CD4-positive, alpha-beta T cell treated with Interferon alpha-2 for 1 hour (primary cell): ENCODE measurements around the gene CD300A.
"Not testable (repeated sequence)": the region's sequence is repeated elsewhere in the genome, so short reads cannot be mapped to it uniquely, and the experiment has no call there.

Experiments used
- DNase-seq, 2 donors: peaks; one replicate each; pipeline ENCODE4 v3.0.0-alpha.2; 2020 to 2022

Gene CD300A

DNA sequence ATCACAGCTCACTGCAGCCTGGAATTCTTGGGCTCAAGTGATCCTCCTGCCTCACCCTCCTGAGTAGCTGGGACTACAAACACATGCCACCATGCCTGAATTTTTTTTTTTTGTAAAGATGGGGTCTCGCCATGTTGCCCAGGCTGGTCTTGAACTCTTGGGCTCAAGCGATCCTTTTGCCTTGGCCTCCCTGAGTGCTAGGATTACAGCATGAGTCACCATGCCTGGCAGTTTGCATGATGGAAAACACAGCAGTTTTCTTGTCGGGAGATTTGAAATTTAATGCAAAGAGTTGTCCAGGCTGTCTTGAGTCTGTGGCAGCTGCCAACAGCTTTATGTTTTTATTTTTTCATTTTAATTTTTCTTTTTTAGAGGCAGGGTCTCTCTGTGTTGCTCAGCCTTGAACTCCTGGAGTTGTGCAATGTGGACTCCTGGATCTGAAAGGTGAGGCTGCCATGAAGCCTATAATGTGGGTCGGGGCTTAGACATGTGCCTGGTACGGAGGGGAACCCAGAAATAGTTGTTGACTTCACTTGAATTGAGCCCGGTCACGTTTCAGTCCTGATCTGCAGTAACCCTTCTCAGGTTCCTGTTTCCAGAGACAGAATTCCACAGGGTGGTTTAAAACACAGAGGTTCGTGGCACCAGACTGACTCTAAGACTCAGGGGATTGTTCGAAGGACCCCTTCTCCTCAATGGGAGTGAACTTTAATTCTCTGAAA is 18.7 kb downstream of the CD300A start:
- DNase-seq: no peak

DNA sequence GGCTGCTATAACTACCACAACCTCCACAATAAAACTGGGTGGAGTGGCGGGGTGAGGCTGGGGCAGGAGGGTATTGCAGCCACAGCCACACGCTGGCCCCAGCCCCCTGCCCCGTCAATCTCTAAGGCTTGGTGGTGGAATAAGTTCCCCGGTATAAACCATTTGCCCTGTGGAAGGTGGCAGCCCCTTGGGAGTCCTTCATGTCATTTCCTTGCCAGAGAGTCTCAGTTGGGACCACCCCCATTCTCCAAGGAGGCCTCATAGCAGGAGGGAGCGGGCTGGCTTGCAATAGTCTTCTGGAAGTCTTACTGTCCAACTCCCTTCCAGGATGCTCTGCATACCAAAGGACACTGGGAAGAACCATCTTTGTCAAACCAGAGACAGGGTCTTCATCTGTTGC is 19.4 kb downstream of the CD300A start:
- DNase-seq: no peak

DNA sequence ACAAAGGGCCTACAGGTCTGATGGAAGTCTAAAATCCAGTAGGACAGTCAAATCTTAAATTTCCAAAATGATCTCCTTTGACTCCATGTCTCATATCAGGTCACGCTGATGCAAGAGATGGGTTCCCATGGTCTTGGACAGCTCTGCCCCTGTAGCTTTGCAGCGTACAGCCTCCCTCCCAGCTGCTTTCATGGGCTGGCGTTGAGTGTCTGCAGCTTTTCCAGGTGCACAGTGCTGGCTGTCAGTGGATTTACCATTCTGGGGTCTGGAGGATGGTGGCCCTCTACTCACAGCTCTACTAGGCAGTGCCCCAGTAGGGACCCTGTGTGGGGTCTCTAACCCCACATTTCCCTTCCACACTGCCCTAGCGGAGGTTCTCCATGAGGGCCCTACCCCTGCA is 21.8 kb downstream of the CD300A start:
- not testable (repeated sequence) for DNase-seq

DNA sequence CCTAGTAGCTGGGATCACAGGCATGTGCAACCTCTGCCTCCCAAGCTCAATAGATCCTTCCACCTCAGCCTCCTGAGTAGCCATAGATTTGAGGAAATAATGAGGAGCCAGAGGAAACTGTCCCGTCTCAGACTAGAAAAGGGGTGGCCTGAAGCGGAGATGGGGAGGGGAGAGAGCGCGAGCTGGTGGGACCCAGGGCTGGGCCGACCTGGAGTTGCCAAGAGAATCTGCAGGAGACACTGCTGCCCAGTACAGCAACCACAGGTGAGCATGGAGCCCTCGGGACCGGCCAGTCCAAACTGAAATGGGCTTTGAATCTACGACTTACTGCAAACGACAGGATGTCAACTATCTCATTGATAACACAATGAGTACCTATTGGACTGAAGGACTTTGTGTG is 24.3 kb downstream of the CD300A start:
- no peak for DNase-seq

DNA sequence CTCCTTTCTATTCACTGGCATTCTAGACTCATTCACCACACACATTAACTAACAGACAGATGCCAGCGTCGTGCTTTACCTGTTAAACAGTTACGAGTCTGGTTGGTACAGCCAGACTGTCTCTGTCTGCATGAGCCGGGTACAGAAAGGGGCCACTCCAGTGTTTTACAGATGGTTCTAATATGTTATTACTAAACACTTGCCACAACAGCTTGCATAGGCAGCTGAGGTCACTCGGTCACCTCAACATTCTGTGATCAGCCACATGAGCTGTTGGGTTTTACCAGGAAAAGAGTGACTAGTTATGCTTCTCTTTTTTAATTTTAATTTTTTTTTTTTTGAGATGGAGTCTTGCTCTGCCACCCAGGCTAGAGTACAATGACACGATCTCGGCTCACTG is 25.2 kb downstream of the CD300A start:
- peak in 1 of 2 donors; percentile 33 for DNase-seq

DNA sequence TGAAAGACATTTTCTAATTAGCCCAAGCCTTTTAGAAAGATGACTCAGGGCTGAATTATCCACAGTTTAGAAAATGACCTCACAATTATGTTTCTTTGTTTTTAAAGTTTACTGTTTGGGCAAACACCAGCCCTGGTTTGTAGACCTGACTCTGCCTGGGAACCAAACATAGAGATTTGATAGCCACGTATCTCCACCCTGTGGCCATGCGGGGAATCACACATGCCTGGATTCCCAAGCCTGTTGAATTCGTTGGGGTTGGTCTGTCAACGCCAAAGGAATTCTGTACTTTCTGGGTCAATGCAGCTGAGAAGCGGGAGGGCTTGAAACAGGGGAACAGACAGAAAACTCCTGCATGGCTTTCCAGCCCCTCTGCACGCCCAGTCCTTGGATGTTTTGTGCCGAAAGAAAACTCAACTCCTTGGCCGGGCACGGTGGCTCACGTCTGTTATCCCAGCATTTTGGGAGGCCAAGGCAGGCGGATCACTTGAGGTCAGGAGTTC is 26.9 kb downstream of the CD300A start:
- DNase-seq: peak; percentile 68 to 80

DNA sequence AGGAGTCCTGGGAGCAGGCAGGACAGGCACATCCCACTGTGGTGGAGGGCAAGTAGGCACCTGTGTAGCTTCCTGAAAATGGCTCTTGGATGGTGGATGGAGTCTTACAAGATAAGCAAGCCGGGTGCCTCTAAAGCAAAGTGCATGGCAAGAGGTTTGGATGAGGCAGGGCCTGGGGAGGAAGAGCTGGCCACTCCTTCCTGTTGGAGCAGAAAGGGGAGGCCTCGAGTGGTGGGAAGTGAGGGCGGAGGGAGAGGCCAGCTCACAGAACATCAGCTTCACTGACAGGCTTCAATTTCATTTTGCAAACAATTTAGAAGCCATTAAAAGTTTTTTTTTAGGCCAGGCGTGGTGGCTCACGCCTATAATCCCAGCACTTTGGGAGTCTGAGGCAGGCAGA is 31.0 kb downstream of the CD300A start:
- no peak for DNase-seq

DNA sequence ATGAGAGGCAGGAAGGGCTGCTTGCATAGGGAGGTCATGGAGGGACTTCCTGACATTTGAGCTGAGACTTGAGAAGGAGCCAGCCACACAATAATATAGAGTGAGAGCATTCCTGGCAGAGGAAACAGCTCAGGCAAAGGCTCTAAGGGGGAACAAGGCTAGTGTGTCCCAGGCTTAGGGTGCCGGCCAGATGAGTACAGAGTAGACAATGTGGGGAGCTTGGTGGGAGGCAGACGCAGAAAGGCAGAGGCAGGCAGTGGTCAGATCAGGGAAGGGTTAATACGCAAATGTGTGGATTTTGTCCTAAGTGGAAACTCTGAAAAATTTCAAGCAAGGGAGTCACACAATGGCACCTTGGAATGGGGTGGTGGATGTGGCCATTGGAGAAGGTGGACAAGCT is 33.6 kb downstream of the CD300A start:
- no peak for DNase-seq

DNA sequence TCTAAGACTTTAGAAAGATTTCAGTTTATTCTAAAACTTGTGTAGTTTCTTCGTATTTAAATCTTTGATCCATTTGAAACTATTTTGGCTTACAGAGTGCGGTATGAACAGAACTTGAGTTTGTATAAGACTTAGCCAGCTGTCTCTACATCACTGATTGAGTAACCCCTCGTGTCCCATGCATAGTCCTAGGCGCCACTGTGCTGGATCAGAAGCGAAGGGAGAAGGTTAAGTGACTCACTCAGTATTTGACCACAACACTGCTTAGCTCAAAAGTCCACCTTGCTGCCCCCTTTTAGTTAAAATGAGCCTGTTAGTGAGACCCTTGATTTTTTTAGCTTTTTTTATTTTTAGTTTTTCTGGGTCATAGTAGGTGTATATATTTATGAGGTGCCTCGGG is 36.4 kb downstream of the CD300A start:
- no peak for DNase-seq

DNA sequence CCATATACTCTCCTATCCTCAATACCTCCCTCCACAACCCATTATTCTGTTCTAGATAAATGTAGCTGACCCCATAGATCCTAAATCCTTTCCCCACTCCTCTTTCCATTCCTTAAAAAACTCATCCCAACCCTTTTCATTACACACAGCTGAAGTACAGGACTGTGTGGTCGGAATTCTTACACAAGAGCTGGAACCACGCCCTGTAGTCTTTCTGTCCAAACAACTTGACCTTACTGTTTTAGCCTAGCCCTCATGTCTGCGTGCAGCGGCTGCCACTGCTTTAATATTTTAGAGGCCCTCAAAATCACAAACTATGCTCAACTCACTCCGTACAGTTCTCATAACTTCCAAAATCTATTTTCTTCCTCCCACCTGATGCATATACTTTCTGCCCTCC is 37.5 kb downstream of the CD300A start:
- not testable (repeated sequence) for DNase-seq

DNA sequence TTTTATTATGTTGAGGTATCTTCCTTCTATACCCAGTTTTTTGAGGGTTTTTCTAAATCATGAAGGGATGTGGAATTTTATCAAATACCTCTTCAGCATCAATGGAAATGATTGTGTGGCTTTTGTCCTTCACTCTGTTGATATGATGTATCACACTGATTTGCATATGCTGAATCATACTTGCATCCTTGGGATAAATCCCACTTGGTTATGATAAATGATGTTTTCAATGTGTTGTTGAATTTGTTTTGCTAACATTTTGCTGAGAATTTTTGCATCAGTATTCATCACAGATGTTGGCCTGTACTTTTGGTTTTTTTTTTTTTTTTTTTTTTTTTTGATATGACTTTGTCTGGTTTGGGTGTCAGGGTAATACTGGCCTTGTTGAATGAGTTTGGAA is 41.7 kb downstream of the CD300A start:
- no peak for DNase-seq

DNA sequence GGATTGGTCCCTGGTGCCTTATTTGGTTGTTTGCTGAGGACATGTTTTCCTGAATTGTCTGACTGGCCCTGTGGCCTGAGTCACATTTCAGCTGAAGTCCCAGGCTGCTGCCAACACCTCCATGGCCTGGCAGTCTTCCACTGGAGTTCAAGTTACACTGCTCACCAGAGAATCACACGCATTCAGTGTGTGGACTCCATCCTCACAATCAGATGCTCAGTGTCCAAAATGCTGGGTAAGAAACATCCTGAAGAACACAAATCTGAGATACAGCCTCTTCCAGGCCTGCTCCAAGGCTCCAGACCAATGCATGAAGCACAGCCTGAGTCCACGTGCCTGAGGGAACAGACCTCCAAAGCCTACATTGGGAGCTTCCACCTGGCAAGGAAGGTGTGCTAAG is 45.6 kb downstream of the CD300A start:
- DNase-seq: no peak

DNA sequence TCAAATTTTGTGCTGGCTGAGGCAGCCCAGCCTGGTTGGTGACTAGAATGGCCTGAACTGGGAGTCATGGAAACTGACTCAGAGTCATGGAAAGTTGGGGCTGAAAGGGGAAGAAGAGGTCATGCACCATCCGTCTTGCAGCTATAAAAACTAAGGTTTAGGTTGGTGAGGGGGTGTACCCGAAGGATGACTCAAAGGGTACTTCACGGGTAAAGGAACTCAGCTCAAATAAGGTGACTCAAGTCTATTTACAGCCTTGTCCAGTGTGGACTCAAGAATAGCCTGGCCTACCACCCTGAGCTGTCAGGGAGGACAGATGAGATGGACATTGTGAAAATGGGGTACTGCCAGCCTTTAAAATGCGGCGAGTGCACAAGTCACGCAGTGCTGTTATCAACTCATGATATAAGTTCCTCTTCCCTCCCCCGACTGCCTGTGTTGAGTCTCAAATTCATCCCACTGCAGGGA is 46.2 kb downstream of the CD300A start:
- DNase-seq: peak; percentile 19 to 69

DNA sequence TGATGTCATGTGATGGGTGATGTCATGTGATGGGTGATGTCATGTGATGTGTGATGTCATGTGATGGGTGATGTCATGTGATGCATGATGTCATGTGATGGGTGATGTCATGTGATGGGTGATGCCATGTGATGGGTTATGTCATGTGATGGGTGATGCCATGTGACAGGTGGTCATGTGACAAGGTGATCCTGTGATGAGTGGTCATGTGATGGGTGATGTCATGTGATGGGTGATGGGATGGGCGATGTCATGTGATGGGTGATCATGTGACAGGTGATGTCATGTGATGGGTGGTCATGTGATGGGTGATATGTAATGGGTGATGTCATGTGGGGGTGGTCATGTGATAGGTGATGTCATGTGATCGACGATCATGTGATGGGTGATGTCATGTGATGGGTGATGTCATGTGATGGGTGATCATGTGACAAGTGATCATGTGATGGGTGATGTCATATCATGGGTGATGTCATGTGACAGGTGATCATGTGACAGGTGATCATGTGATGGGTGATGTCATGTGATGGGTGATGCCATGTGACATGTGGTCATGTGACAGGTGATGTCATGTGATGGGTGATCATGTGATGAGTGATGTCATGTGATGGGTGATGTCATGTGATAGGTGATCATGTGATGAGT is 47.7 kb downstream of the CD300A start:
- DNase-seq: peak; percentile 41 to 54

DNA sequence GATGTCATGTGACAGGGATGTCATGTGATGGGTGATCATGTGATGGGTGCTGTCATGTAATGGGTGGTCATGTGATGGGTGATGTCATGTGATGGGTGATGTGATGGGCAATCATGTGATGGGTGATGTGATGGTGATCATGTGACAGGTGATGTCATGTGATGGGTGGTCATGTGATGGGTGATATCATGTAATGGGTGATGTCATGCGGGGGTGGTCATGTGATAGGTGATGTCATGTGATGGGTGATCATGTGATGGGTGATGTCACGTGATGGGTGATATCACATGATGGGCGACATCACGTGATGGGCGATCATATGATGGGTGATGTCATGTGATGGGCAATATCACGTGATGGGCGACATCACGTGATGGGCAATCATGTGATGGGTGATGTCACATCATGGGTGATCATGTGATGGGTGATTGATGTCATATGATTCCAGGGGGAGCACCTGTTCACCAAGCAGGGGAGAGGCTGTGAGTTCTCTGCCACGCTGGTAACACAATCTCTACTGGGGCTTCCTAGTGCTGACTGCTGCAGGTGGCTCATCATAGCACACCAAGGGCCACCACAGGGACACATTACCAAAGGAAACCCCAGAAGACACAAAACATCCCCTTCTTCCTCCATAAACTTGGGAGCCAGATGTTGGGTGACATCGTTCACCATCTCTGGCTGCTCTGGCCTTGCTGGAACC is 48.3 kb downstream of the CD300A start:
- DNase-seq: no peak

DNA sequence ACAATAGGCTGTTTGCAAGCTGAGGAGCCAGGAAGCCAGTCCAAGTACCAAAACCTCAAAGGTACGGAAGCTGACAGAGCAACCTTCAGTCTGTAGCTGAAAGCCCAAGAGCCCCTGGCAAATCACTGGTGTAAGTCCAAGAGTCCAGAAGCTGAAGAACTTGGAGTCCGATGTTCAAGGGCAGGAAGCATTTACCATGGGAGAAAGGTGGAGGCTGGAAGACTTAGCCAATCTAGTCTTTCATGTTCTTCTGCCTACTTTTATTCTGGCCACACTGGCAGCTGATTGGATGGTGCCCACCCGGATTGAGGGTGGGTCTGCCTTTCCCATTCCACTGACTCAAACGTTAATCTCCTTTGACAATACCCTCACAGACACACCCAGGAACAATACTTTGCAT is 49.5 kb downstream of the CD300A start:
- DNase-seq: no peak

DNA sequence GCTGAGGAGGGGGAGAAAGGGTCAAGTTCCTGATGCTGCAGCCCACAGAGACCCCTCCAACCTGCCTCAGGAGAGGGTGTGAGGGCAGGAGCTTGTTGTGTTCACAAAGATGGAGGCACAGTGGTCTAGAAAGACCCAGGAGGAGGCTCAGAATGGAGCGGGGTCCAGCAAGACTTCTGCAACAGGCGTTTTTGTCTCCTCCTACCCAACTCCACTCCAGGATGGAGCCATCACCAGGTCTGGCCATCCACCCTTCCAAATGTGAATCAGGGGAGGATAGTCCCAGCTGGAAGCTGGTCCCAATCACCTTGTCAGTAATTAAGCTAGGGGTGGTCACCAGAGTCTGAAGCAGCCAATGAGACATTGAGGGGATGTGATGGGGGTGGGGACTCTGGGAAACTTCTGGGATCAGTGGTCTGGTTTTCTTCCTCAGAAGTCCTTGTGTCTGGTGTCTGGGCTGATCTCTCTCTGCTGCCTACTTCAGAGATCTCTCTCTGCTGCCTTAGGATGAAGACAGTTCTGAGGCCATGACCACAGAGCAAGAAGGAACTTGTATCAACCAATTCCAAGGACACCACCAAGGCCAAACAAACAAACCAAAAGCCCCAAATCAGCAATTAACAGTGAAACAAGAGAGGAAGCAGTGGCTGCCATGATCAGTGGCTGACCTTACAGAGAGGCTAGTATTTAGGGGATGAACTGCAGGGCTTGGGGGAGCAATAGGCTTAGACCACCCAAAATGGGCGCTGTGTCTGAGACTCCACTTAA is 50.3 kb downstream of the CD300A start:
- DNase-seq: no peak

DNA sequence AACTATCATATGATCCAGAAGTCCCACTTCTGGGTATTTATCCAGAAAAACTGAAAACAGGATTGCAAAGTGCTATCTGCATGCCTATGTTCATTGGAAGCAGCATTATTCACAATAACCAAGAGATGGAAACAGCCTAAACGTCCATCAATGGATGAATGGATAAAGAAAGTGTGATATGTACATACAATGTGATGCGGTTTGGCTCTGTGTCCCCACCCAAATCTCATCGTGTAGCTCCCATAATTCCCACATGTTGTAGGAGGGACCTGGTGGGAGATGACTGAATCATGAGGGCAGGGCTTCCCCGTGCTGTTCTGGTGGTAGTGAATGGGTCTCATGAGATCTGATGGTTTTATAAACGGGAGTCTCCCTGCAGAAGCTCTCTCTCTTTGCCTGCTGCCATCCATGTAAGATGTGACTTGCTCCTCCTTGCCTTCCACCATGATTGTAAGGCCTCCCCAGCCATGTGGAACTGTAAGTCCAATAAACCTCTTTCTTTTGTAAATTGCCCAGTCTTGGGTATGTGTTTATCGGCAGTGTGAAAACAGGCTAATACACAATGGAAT is 52.1 kb downstream of the CD300A start:
- not testable (repeated sequence) for DNase-seq

DNA sequence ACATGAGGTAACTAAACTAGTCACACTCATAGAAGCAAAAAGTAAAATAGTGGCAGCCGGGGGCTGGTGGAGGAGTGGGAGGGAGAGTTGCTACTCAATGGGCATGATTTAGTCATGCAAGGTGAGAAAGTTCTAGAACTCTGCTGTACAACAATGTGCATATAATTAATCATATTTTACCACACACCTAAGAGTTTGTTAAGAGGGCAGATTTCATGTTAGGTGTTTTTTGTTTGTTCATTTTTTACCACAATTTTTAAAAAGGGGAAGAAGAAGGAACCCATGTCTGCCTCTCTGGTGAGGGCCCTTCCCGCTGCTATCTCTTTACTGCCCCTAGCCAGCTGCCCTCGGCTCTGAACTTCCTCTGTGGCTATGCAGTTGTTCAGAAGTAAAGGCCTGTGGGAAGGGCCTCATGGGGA is 53.6 kb downstream of the CD300A start:
- DNase-seq: peak; percentile 20 to 35

DNA sequence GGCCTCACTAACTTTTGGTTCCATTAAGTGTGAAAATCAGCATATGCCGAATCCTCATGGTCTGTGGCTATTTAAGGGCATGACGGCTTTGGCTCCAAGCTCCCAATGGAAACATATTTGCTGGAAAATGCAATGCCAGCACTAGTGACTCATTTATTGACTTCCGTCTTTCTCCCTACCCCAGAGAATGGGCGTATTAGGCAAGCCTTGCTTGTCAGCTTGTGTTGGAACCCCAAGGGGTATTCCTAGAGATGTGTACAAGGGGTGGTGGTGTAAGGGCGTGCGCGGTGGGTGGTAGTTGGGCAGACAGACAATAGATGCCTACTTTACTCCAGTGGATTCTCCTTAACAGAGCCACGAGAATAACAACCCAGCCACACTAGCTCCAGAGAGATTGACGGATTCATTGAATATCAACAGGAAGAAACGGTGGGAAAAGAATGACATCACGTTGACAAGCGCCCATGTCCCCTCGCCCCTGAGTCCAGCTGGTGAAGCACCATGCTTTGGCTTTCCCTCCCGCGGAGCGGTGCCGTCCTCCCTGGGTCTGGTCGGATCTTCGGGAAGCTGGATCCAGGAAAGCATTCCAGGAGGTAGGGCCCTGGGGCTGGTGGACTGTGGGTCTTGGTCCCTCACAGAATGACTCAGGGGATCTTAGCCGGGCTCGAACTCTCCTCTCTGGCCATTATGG is 54.5 kb downstream of the CD300A start:
- peak in 1 of 2 donors; percentile 43 for DNase-seq

DNA sequence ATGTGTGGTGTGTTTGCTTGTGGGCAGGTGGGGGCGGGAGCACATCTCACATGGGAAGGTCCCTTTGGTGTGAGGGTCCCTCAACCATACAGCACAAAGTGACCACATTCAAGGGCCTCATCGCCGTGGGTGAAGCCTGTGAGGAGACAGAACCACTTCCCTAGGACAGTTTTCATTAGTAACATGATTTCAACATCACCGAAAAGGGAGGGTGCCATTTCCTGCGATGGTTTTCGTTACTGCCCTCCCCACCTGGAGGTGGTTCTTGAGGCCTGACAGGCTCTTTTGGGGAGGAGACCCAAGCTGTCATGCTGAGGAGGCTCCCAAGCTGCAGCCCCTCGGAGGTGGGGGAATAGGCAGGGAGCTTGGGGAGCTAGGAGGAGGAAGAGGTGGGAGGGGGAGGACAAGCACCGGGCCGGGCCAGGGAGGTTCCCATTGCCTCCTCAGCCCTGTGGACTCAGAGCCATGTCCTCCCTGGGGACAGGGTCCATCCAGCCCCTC is 55.3 kb downstream of the CD300A start:
- peak; percentile 27 to 43 for DNase-seq
